Activated T-cell treated with anti-CD3 and anti-CD28 coated beads, Interleukin-2, amount 50 U/mL, for 24 hours (primary cell): ENCODE results near the gene IFITM1.
A peak's percentile ranks its signal among the peaks of the same experiment; 100 is the strongest.

ENCODE experiments used
- DNase-seq: peaks from one replicate; pipeline ENCODE4 v3.0.0-alpha.2; 2020
- H3K27ac Mint-ChIP-seq: 2 replicates; pipeline ENCODE4 v1.8.0; 2020; ENCODE audit warnings: mild to moderate bottlenecking, mixed read lengths
- H3K27me3 Mint-ChIP-seq: 2 replicates; pipeline ENCODE4 v1.8.0; 2020; ENCODE audit warnings: mixed read lengths
- H3K36me3 Mint-ChIP-seq: 2 replicates; pipeline ENCODE4 v1.8.0; 2020; ENCODE audit warnings: low read depth, mixed read lengths
- H3K4me1 Mint-ChIP-seq: 2 replicates; pipeline ENCODE4 v1.8.0; 2020; ENCODE audit warnings: low read depth, mixed read lengths
- H3K4me3 Mint-ChIP-seq: 2 replicates; pipeline ENCODE4 v1.8.0; 2020; ENCODE audit warnings: mild to moderate bottlenecking, moderate library complexity, mixed read lengths
- H3K9me3 Mint-ChIP-seq: 2 replicates; pipeline ENCODE4 v1.8.0; 2020; ENCODE audit warnings: mixed read lengths

IFITM1 gene

DNA sequence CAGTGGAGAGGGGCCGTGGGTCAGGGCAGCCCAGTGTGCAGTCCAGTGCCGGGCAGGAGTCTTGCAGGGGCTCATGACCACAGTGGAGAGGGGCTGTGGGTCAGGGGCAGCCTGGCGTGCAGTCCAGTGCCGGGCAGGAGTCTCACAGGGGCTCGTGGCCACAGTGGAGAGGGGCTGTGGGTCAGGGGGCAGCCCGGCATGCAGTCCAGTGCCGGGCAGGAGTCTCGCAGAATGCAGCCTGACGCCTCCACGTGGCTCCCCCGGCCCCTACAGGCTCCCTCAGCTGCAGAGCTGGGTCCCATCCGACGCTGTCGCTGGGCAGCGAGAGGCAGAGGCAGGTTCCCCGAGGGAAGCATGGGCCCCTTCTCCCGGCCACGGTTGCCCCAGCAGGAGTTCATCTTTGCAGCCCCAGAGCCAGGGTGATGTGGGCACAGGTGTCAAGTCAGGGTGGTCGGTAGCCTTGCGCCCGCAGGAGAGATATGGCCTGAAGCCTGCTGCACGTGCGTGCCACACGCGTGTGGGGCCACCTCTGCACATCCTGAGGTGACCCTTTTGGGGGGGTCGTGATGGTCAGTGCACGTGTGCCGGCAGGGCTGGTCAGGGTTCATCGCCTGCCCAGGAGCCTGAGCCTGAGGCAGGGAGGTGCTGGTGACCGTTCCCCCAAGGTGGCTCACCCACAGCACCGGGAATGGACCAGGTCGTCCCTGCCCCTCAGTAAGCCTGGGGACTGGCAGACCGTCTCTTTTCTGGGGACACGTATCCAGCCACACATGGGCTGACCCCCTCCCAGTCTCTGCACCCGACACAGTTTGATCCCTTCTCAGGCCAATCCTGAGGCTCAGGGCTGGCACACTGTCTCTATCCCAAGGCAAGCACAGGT, 17.4 kb upstream of the IFITM1 start:
- H3K27me3 Mint-ChIP-seq, result no peaks in the 10 kb centered on the region
- peaks cover 6% of the 10 kb centered on the region for H3K4me1 Mint-ChIP-seq
- H3K27ac Mint-ChIP-seq, result no peak overlapping the region
- H3K36me3 Mint-ChIP-seq, result peaks cover 10% of the 10 kb centered on the region
- H3K4me3 Mint-ChIP-seq, result no peak overlapping the region
- no peaks in the 10 kb centered on the region for H3K9me3 Mint-ChIP-seq
- DNase-seq, result peak; percentile 28

DNA sequence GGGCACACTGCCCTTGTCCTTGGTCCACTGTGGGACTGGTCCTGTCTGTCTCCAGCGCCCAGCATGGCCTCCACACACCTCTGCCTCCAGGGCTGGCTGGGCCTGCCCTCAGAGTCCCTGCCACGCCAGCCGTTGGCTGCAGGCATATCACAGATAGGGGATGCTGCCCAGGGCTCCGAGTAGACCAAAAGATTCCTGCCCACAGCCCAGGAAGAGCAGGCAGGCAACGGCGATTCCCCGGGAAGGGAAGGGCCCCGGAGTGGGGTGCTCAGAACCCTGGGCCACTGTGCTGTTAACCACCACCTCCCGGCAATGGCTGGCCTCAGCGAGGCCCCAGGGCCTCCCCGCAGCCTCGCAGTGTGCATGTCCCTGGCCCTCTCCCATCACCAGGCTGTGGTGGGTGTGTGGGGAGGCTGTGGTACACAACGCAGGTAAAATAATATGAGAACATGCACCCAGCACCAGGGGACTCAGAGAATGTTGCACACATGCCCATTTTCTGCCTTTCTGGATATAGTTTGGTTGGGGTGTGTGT, 16.7 kb upstream of the IFITM1 start:
- Mint-ChIP-seq H3K9me3 (no peaks in the 10 kb centered on the region), H3K36me3 (peaks cover 8% of the 10 kb centered on the region)
- peak; percentile 32 for DNase-seq

GRCh38 chr11:297586-298405, 16.0 kb upstream of the IFITM1 start:
- H3K27ac Mint-ChIP-seq, result no peak overlapping the region
- peak; percentile 42 for DNase-seq

More for the DNA sequence above, 16.7 kb upstream of the IFITM1 start:
- Mint-ChIP-seq H3K27me3 (no peaks in the 10 kb centered on the region), H3K4me3 (no peak overlapping the region), H3K4me1 (peaks cover 6% of the 10 kb centered on the region), H3K27ac (no peak overlapping the region)

DNA sequence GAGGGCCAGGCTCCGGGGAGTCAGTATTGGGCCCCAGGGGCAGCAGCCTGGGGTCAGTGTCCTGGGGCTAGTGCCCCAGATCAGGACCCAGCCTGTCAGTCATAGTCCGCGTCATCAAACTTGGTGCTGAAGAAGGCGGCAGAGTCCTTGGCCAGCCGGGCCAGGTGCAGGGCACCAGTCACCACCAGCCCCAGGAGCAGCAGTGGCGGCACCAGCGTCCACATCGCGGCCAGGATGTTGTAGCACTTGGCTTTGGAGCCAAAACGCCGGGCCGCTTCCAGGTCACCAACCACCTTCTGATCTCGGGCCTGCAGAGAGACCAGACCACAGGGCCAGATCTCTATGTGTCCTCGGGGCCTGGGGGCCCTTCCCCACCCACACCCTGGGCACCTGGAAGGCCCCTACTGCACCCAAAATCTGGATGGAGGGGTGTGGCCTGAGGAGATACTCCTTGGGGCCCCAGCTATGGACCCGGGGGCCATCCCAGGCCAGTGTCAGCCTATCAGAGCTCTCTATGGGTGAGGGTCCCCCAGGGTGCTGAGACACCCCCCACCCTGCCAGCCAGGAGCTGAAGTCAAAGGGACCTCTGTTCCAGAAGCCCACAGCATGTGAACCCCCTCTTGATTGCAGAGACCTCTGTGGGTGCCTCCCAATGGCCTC, 15.3 kb upstream of the IFITM1 start:
- H3K4me3 Mint-ChIP-seq, result no peak overlapping the region
- no peak overlapping the region for H3K27ac Mint-ChIP-seq
- peaks cover 15% of the 10 kb centered on the region for H3K4me1 Mint-ChIP-seq
- no peaks in the 10 kb centered on the region for H3K27me3 Mint-ChIP-seq
- H3K36me3 Mint-ChIP-seq, result peaks cover 4% of the 10 kb centered on the region
- H3K9me3 Mint-ChIP-seq, result no peaks in the 10 kb centered on the region
- DNase-seq, result peak; percentile 32

More at GRCh38 chr11:297586-298405, 16.0 kb upstream of the IFITM1 start:
- no peaks in the 10 kb centered on the region for H3K27me3 Mint-ChIP-seq
- peaks cover 9% of the 10 kb centered on the region for H3K4me1 Mint-ChIP-seq
- peaks cover 8% of the 10 kb centered on the region for H3K36me3 Mint-ChIP-seq
- H3K4me3 Mint-ChIP-seq, result no peak overlapping the region
- H3K9me3 Mint-ChIP-seq, result no peaks in the 10 kb centered on the region

- Mint-ChIP-seq H3K27me3 (no peaks in the 10 kb centered on the region), H3K27ac (no peak within 1 kb of the TSS), H3K4me3 (no peak within 1 kb of the TSS), H3K36me3 (peaks cover 3% of the 10 kb centered on the region), H3K9me3 (no peaks in the 10 kb centered on the region), H3K4me1 (peaks cover 20% of the 10 kb centered on the region)
- DNase-seq, result no peak
Measured at GRCh38 chr11:299081-299891, 14.6 kb upstream of the IFITM1 start, which contains the start of gene IFITM5. Gene IFITM5 (minus strand): TSS chr11:299526. CDS start chr11:299490, 36 bp downstream.

DNA sequence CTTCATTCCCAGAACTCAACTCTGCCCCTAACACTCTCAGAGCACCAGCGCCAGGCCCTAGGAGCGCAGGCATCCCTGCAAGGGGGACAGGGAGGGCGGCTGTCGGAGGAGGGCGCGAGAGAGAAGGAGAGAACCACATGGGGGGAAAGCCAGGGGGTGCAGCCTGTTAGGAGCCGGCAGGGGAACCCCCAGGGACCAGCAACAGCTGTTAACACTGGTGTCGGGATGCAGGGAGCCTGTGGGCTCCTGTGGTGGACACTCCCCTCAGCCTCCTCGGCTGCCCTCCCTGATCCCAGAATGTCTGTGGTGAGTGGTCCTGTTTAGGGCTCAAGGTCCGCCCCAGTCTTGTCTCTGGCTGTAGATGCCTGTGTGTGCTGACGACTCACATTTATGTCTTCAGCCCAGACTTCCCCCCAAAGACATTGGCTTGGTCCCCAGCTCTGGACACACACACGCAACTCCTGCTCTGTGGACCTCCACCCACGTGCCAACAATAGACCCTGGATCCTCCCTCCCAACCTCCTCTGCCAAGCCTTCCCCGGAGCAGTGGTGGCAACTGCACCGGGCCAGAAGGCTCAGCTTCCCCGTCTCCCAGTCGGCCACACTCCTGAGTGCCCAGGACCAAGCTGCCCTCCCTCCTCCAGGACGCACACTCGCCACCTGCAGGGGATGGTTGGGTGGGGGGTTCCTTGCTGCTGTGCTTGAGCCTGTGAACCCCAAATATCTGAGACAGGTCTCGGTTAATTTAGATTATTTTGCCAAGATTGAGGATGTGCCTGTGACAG, 13.7 kb upstream of the IFITM1 start:
- H3K27me3 Mint-ChIP-seq, result no peaks in the 10 kb centered on the region
- no peak overlapping the region for H3K27ac Mint-ChIP-seq
- no peak overlapping the region for H3K4me3 Mint-ChIP-seq
- no peaks in the 10 kb centered on the region for H3K9me3 Mint-ChIP-seq
- H3K4me1 Mint-ChIP-seq, result peaks cover 25% of the 10 kb centered on the region
- no peaks in the 10 kb centered on the region for H3K36me3 Mint-ChIP-seq
- no peak for DNase-seq

DNA sequence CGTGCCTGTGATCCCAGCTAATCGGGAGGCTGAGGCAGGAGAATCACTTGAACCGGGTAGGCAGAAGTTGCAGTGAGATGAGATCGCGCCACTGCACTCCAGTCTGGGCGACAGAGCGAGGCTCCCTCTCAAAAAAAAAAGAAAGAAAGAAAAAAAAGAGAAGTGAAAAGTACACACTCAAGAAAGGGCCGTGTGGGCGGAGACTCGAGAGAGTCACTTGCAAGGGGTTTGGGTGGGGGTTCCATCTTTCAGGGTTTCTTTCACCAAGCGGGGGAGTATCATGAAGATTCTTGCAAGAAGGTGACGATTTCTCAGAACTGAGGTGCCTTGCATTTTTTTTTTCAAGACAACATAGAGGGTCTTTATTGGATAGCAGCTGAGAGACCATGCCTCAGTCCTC, 10.5 kb upstream of the IFITM1 start:
- no peak overlapping the region for H3K27ac Mint-ChIP-seq
- no peaks in the 10 kb centered on the region for H3K27me3 Mint-ChIP-seq
- no peak overlapping the region for H3K4me3 Mint-ChIP-seq
- no peak for DNase-seq
- H3K9me3 Mint-ChIP-seq, result no peaks in the 10 kb centered on the region
- peaks cover 44% of the 10 kb centered on the region for H3K4me1 Mint-ChIP-seq
- H3K36me3 Mint-ChIP-seq, result peaks cover 5% of the 10 kb centered on the region

GRCh38 chr11:304061-304506, 9.8 kb upstream of the IFITM1 start:
- H3K27ac Mint-ChIP-seq, result no peak overlapping the region
- no peaks in the 10 kb centered on the region for H3K27me3 Mint-ChIP-seq
- H3K9me3 Mint-ChIP-seq, result no peaks in the 10 kb centered on the region
- no peak overlapping the region for H3K4me3 Mint-ChIP-seq
- no peak for DNase-seq
- H3K36me3 Mint-ChIP-seq, result peaks cover 12% of the 10 kb centered on the region
- peaks cover 45% of the 10 kb centered on the region for H3K4me1 Mint-ChIP-seq

DNA sequence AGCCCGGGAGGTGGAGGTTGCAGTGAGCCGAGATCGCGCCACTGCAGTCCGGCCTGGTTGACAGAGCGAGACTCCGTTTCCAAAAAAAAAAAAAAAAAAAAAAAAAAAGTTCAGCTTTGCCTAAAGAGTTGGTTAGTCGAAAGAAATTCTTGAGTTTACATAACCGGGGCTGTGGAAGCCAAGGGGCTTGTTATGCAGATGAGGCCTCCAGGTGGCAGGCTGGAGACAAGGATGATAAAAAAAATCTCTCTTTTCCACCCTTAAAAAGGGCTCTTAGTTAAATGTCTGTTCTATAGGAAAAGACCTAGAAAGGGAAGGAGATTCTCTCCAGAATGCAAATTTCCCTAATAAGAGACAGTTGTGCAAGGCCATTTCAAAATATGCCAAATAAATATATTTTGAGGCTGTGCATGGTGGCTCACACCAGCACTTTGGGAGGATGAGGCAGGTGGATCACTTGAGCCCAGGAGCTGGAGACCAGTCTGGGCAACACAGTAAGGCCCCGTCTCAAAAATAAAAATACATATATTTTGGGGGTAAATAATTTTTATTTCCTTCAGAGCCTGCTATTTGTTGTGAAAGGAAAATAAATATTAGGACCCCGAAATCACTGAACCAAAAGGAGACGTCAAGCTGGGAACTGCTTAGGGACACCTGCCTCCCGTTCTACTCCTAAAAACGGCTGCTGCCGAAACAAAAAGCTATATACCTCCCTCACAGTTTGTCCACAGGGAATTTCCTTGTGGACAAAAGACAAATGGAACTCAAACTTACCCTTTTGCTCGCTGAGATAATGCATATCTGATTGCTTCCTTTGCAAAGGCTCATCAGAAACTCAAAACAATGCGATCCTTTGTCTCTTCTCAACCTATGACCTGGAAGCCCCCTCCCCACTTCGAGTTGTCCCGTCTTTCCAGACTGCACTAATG, 8.7 kb upstream of the IFITM1 start:
- Mint-ChIP-seq H3K27me3 (no peaks in the 10 kb centered on the region), H3K27ac (no peak overlapping the region), H3K9me3 (no peaks in the 10 kb centered on the region), H3K4me1 (peaks cover 52% of the 10 kb centered on the region), H3K36me3 (peaks cover 22% of the 10 kb centered on the region), H3K4me3 (no peak overlapping the region)
- DNase-seq, result peak; percentile 60

GRCh38 chr11:305844-306211, 8.0 kb upstream of the IFITM1 start:
- Mint-ChIP-seq H3K9me3 (no peaks in the 10 kb centered on the region), H3K36me3 (peaks cover 22% of the 10 kb centered on the region), H3K4me1 (peaks cover 52% of the 10 kb centered on the region), H3K4me3 (no peak overlapping the region), H3K27me3 (no peaks in the 10 kb centered on the region), H3K27ac (peak overlapping the region; percentile 37)
- no peak for DNase-seq

DNA sequence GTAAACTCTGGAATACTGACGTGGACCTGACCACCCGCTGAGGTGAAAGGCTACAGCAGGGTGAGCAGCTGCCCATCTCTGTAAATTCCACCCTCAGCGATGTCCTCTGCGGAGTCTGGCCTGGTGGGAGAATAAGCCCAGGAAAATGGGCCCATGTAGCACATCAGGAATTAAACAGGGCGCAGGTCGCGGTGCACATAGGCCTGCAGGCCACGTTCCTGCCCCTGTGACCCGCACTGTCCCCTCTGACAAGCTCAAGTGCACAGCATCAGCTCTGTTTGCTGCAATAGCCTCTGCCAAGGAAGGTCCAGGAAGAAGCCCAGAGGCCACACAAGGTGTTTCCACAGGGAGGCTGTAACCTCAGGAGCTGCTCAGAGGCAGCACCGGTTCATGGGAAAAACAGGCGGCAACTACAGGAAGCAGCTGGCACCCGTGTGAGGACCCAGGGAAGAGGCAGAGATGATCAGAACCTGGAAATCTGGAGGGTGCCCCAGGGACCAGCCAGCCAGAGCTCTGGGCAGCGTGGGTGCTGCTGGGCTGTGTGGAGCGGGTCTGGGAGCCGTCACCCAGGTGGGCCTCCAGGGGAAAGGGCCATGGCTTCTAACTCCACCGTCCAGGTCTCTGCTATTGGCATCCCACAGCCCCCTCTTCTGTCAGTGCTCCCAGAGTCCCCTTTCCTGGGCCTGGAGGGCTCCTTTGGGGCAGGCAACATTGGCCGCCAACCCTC, 7.0 kb upstream of the IFITM1 start:
- Mint-ChIP-seq H3K9me3 (no peaks in the 10 kb centered on the region), H3K4me3 (peak overlapping the region; percentile 91), H3K4me1 (peaks cover 55% of the 10 kb centered on the region), H3K27me3 (no peaks in the 10 kb centered on the region), H3K27ac (peak overlapping the region; percentile 77), H3K36me3 (peaks cover 22% of the 10 kb centered on the region)
- no peak for DNase-seq
